RPMI7951 (cell line): Measurements from ENCODE around the gene MRPL34. TPM values are rescaled to one million over a fixed set of nuclear protein-coding genes. Genes with fewer than 3 reads are reported as not detected.

ENCODE experiments used
- DNase-seq: peaks from one replicate; pipeline ENCODE4 v3.0.0-alpha.2; 2012; ENCODE audit warnings: low read depth
- total RNA-seq: library from RNA; depleted of rRNA; stranded (reverse); fragments of >200 nt; shearing (Covaris generic); gene quantifications from 2 replicates; pipeline ENCODE4 v1.2.3, GENCODE V29; 2014

MRPL34 gene
- total RNA-seq, 1 experiment from 2014 or later, result 77.3 TPM

- no peak for DNase-seq
Observed at GRCh38 chr19:17309965-17310461, 4.3 kb downstream of the MRPL34 start.

GRCh38 chr19:17311455-17312188 lies 6.0 kb downstream of the MRPL34 start:
- peak; percentile 84 for DNase-seq

- no peak for DNase-seq
Observed at GRCh38 chr19:17312189-17313113, 6.8 kb downstream of the MRPL34 start.

GRCh38 chr19:17314007-17314593 lies 8.4 kb downstream of the MRPL34 start:
- no peak for DNase-seq

GRCh38 chr19:17318966-17319365 lies 13.3 kb downstream of the MRPL34 start:
- no peak for DNase-seq

GRCh38 chr19:17319473-17320238 lies 14.0 kb downstream of the MRPL34 start:
- DNase-seq, result no peak

- DNase-seq, result no peak
Observed at GRCh38 chr19:17320435-17320834, 14.8 kb downstream of the MRPL34 start.

- no peak for DNase-seq
Observed at GRCh38 chr19:17321655-17322489, 16.2 kb downstream of the MRPL34 start.

GRCh38 chr19:17322854-17323253 lies 17.2 kb downstream of the MRPL34 start:
- no peak for DNase-seq

GRCh38 chr19:17323300-17323963 lies 17.8 kb downstream of the MRPL34 start:
- no peak for DNase-seq

- no peak for DNase-seq
Observed at GRCh38 chr19:17323964-17324332, 18.3 kb downstream of the MRPL34 start.

GRCh38 chr19:17324357-17325114 lies 18.9 kb downstream of the MRPL34 start:
- DNase-seq, result no peak

- no peak for DNase-seq
Observed at GRCh38 chr19:17325133-17325532, 19.5 kb downstream of the MRPL34 start.

GRCh38 chr19:17325881-17326594 lies 20.4 kb downstream of the MRPL34 start:
- DNase-seq, result no peak

- DNase-seq, result no peak
Observed at GRCh38 chr19:17326595-17326966, 20.9 kb downstream of the MRPL34 start.

GRCh38 chr19:17327068-17327653 lies 21.5 kb downstream of the MRPL34 start:
- no peak for DNase-seq

- no peak for DNase-seq
Observed at GRCh38 chr19:17327654-17328516, 22.2 kb downstream of the MRPL34 start.
